Measurements from ENCODE around the gene C2orf74. TPM values are rescaled to one million over a fixed set of nuclear protein-coding genes. Genes with fewer than 3 reads are reported as not detected.
"Not testable (repeated sequence)": the region's sequence is repeated elsewhere in the genome, so short reads cannot be mapped to it uniquely, and the experiment has no call there.

C2orf74 gene
- 17.8 TPM for polyA plus RNA-seq (2013, experiment 1 of 2; ENCODE audit: insufficient read length)
- polyA plus RNA-seq (2013, experiment 2 of 2; ENCODE audit: insufficient read length): 18.9 TPM

- DNase-seq: no peak
Measured at GRCh38 chr2:61161888-61162287, at the start of gene C2orf74. TSS of gene C2orf74 (plus strand) at chr2:61162188. CDS start at chr2:61162515, 327 bp downstream.

- no peak for DNase-seq
Measured at GRCh38 chr2:61114147-61114546, 47.8 kb upstream of the C2orf74 start.

- no peak for DNase-seq
Measured at GRCh38 chr2:61116302-61116701, 45.7 kb upstream of the C2orf74 start.

DNA sequence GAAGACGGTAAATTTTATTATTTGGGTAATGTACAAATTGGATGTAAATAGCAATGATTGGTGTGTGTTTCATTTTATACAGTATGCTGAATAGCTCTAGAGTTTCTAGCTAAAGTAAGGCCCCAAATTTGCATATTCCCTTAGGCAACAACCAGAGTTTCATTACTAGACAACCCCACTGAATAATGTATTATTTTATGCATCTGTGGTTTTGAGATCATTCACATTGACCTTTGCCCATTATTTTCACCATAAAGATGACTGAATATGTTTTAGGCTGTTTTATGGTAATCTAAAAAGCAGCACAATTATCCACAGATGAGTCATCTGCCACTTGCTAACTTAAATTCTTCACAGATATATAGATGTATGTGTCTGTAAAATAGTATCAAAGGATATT, 44.5 kb upstream of the C2orf74 start:
- no peak for DNase-seq

DNA sequence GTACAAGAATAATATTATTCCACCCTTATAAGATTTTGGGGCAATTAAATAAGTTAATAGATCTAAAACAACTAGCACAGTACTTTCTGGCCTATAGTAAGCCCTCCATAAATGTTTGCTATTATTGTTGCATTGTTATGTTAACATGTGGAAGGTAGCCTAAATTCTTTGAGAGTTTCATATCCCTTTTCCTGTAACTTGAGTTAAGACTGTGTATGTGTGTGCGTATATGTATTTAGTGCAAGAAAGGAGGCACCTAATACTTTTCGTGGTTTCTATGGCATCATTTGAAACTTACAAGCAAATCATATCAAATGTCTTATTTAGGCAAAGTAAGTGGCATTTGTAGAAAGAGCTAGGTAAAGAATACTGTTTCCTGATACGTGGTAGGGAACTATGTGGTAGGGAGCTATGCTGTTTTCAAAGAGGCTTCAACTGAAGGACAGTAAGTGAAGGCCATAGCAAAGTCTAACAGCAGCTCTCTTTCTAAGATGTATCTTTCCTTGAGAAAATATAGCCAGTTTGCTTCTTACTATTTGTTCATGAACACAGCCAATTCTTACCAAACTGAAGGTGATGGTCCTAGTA, 36.8 kb upstream of the C2orf74 start:
- no peak for DNase-seq

DNA sequence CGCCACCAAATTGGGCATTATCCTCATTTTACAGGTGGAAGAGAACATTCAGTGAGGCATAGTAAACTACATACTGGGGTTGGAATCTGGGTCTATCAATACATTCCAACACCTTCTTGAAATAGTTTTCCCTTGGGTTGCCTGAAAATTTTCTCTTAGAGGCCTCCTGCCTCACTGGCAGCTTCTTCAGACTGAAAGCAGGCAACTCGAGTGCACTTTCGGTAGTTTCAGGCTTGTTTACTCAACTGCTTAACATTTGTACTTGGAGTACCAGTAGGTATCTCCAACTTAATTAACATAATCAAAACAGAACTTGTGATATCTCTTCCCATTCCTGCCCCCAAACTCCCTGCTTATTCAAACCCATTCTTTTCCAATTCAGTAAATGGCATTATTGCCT, 36.2 kb upstream of the C2orf74 start:
- DNase-seq: no peak

GRCh38 chr2:61128122-61128521, 33.9 kb upstream of the C2orf74 start:
- DNase-seq: not testable (repeated sequence)

- DNase-seq: peak; percentile 8
Measured at GRCh38 chr2:61134141-61134540, 27.8 kb upstream of the C2orf74 start.

DNA sequence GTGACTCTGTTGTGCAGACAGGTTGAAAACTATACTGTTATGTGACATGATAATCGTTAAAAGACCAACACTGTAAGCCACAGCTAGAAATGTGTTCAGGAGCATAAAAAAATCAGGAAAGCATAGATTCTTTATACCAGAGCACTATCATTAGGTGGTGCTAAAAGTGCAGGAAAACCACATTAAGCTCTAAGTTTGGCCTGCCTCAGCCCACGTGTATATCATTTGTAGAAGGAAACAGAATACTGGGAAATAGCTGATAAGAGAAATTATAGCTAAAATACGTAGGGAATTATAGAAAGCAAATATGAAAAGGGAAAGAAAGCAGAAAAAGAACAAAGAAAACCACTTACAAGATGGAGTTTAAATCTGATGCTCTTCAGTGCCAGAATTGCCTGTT, 26.5 kb upstream of the C2orf74 start:
- peak; percentile 34 for DNase-seq

- DNase-seq: no peak
Measured at GRCh38 chr2:61138859-61139258, 23.1 kb upstream of the C2orf74 start.

DNA sequence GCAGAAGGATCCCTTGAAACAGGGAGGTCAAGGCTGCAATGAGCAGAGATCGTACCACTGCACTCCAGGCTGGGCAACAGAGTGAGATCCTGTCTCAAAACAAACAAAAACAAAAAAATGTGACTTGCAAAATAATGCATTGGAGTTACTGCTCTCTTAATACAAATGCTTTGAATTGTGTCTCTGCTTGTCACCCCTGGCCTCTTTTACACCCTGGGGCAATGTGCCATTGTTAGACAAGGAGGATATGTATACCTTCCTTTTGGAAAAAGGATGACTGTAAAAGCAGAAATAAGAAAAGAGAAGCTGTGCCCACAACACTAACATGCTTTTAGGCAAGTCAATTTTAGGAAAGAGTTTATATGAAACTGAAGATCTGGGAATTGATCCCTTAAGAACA, 20.8 kb upstream of the C2orf74 start:
- no peak for DNase-seq

- peak; percentile 98 for DNase-seq
Measured at GRCh38 chr2:61144697-61145268, 17.2 kb upstream of the C2orf74 start.

DNA sequence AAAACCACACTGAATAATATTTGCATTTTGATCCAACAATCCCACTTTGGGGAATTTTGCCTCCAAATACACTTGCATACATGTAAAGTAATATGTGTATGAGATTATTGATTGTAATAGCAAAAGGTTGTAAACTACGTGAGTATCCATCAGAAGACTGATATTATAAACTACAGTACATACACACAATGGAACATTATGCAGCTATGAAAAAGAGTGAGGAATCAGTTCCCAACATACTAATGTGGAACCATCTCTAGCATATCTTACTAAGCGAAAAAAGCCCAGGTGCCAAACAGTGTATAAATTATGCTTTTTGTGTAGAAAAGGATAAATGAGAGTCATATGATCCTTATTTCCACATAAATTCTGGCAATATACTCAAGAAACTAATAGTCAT, 16.0 kb upstream of the C2orf74 start:
- DNase-seq: no peak

DNA sequence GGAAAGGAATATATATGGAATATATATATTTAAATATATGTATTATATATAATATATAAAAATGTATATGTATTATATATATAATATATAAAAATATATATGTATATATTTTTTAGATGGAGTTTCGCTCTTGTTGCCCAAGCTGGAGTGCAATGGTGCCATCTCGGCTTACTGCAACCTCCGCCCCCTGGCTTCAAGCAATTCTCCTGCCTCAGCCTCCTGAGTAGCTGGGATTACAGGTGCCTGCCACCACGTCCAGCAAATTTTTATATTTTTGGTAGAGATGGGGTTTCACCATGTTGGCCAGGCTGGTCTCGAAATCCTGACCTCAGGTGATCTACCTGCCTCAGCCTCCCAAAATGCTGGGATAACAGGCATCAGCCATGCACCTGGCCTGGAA, 13.9 kb upstream of the C2orf74 start:
- DNase-seq: not testable (repeated sequence)

- DNase-seq: no peak
Measured at GRCh38 chr2:61149074-61149473, 12.9 kb upstream of the C2orf74 start.

- peak; percentile 22 for DNase-seq
Measured at GRCh38 chr2:61151436-61151835, 10.6 kb upstream of the C2orf74 start.

DNA sequence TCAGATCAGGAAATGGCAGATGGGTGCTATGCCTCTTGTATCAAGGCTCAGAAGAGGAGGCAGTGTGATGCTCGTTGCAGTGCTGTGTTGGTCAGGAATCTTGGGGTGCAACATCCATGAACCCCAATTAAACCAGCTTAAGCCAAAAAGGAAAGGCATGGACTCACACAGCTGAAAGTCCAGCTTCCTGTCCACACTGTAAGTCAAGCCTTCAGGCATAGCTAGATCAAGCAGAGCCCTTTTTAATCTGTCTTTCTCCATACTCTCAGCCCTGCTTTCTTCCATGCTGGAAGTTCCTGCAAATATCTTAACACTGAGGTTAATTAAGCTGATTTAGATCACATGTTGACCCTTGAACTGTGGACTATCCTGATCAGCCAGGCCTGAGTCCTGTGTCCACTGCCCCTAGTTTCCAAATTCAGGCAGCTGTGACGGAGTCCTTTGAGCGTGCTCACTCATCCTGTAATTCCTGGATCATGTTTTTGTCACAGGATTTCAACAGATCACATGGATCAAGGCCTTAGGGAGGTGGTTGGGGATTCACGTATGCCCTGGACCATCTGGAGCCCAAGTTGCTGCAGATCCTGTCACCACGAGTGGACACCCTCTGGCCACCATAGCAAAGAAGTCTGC, 4.5 kb upstream of the C2orf74 start:
- no peak for DNase-seq

GRCh38 chr2:61158356-61158955, 3.5 kb upstream of the C2orf74 start:
- DNase-seq: no peak

GRCh38 chr2:61162721-61163120, 733 bp downstream of the C2orf74 start:
- DNase-seq: no peak

- DNase-seq: not testable (repeated sequence)
Measured at GRCh38 chr2:61165082-61165481, 3.1 kb downstream of the C2orf74 start.

DNA sequence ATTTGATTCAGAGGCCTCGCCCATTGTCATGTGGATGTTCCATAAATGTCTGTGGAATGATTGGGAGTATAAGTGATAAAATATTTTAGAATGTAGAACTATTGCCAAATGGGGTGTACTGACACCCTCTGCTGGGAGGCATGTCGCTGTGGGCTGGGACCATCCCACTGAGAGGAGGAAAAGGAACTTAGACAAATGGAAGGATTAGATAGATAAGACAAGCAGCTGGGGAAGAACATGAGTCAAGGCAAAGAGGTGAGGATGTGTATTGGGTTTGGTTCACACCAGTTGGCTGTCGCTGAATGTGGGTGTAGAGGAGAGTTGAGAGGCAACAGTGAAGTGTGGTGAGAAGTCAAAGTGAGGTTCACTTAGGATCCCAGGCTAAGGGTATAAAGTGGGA, 4.0 kb downstream of the C2orf74 start:
- peak; percentile 23 for DNase-seq

- DNase-seq: no peak
Measured at GRCh38 chr2:61167579-61167978, 5.6 kb downstream of the C2orf74 start.

GRCh38 chr2:61172671-61173070, 10.7 kb downstream of the C2orf74 start:
- DNase-seq: no peak

GRCh38 chr2:61173116-61173515, 11.1 kb downstream of the C2orf74 start:
- no peak for DNase-seq

Data from fibroblast of skin of scalp (primary cell).